Suprapubic skin (tissue), 4 donors: ENCODE data around the gene PTCHD1. TPM values are rescaled to one million over a fixed set of nuclear protein-coding genes. Genes with fewer than 3 reads are reported as not detected.

Source experiments
- DNase-seq, 2 donors: peaks; one replicate each; pipeline ENCODE4 v3.0.0-alpha.2; 2019; ENCODE audit warnings: low spot score in 2 of 2
- H3K27ac ChIP-seq: fragments of 200-600 bp; sonication (generic); one replicate; pipeline ENCODE4 v1.5.1; 2019
- H3K27me3 ChIP-seq: fragments of 200-600 bp; sonication (generic); one replicate; pipeline ENCODE4 v1.5.1; 2019
- H3K36me3 ChIP-seq: fragments of 200-600 bp; sonication (generic); one replicate; pipeline ENCODE4 v1.5.1; 2019
- H3K4me1 ChIP-seq: fragments of 200-600 bp; sonication (generic); one replicate; pipeline ENCODE4 v1.5.1; 2019
- H3K4me3 ChIP-seq: fragments of 200-600 bp; sonication (generic); one replicate; pipeline ENCODE4 v1.5.1; 2019; ENCODE audit warnings: mild to moderate bottlenecking
- H3K9me3 ChIP-seq: fragments of 200-600 bp; sonication (generic); one replicate; pipeline ENCODE4 v1.5.1; 2019
- CTCF ChIP-seq, 2 donors: fragments of 200-600 bp in 1 of 2; fragments of 450-650 bp in 1 of 2; sonication (generic) in 1 of 2; IDR thresholded peaks; one replicate each; pipeline ENCODE4 v1.5.1; 2016 to 2019; ENCODE audit warnings: antibody characterized with exemption in 2 of 2, mild to moderate bottlenecking in 1 of 2, moderate library complexity in 1 of 2
- EP300 ChIP-seq: sonication (generic); formaldehyde crosslinking; IDR thresholded peaks from one replicate; pipeline ENCODE4 v1.6.1; 2017; ENCODE audit warnings: antibody characterized with exemption
- POLR2A ChIP-seq, 2 donors: fragments of 450-650 bp; IDR thresholded peaks; one replicate each; pipeline ENCODE4 v1.6.1; 2017; ENCODE audit warnings: antibody characterized with exemption in 2 of 2, mild to moderate bottlenecking in 2 of 2, moderate library complexity in 2 of 2
- POLR2AphosphoS5 ChIP-seq, 3 donors: sonication (generic); formaldehyde crosslinking; IDR thresholded peaks; one replicate each; pipeline ENCODE4 v1.6.1; 2017; ENCODE audit warnings: antibody characterized with exemption in 3 of 3
- WGBS: methylation state at CpG from one replicate; pipeline ENCODE4 v1.1.5; 2018; 5-methylcytosine and 5-hydroxymethylcytosine counted together
- total RNA-seq, 4 donors: library from RNA; depleted of rRNA; stranded (reverse); fragments of >200 nt; gene quantifications; one replicate each; pipeline ENCODE4 v1.1.0, GENCODE V29; 2016

The PTCHD1 gene
- total RNA-seq, 4 donors from 2014 or later: 0.13 to 0.32 (median 0.26) TPM; not detected in 1

DNA sequence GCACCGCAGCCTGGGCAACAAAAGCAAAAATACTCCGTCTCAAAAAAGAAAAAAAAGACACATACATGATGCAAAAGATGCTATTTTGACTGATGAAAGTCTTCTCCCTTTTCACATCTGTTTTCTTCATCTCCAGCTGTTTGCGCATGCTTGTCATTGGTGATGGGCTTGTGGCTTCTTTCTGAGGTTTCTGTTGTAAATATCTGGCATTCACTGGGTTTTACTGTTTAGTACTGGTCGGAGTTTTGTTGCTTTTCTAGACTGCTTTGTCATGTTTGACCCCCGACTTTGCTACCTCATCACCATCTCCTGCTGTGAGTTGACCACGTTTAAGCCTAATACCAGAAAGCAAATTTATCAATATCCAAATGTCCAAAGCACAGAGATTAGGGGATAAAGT is 34.4 kb downstream of the PTCHD1 start:
- H3K27ac ChIP-seq: no peak overlapping the region
- no peaks in the 10 kb centered on the region for H3K9me3 ChIP-seq
- TF ChIP-seq POLR2A (IDR thresholded peaks at IDR 0.05): no peak
- TF ChIP-seq POLR2AphosphoS5 (IDR thresholded peaks at IDR 0.05): no peak
- TF ChIP-seq EP300: no peak
- TF ChIP-seq CTCF (IDR thresholded peaks at IDR 0.05): no peak
- H3K36me3 ChIP-seq: no peaks in the 10 kb centered on the region
- H3K4me1 ChIP-seq: no peaks in the 10 kb centered on the region
- H3K27me3 ChIP-seq: no peaks in the 10 kb centered on the region
- 77% methylated on average over 6 of the region's 6 CpGs for WGBS
- DNase-seq: no peak
- H3K4me3 ChIP-seq: no peak overlapping the region

DNA sequence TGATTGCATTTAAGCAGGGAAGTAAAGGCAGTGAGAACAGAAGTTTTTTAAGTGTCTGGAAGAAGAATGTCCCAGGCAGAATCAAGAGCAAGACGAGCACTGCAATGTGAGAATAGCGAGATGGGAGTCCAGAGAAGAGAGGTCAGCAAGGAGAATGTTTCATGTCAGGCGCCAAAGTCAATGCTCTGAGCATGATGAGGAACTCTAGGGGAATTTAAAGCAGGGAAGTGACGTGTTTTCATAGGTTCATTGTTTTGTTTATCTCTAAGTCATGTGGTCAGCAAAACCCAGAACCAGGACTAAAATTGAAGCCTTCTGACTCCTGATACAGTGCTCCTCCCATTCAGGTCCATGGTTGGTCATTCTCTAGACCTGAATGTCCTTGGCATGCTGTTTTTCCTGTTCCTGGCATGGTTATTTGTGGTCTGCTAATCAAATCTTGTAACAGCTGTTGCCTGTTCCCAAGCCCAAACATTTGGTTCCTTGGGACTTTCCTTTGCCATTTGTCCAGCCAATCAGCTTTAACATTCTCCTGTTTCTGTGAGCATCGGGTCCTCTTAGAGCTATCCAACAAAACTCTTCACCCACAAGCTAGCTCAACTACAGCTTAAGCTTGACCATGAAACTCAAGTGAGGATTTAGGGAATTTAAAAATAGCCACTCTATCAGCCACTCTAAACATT is 37.7 kb downstream of the PTCHD1 start:
- Histone ChIP-seq H3K27ac (no peak overlapping the region), H3K27me3 (no peaks in the 10 kb centered on the region), H3K36me3 (no peaks in the 10 kb centered on the region), H3K4me3 (no peak overlapping the region), H3K9me3 (no peaks in the 10 kb centered on the region), H3K4me1 (no peaks in the 10 kb centered on the region)
- TF ChIP-seq POLR2AphosphoS5 (IDR thresholded peaks at IDR 0.05): no peak
- 67% methylated on average over 5 of the region's 5 CpGs for WGBS
- no peak for DNase-seq

- TF ChIP-seq CTCF (IDR thresholded peaks at IDR 0.05) (no peak), POLR2A (IDR thresholded peaks at IDR 0.05) (no peak), POLR2AphosphoS5 (IDR thresholded peaks at IDR 0.05) (no peak), EP300 (no peak)
- no peaks in the 10 kb centered on the region for H3K4me1 ChIP-seq
- no peak overlapping the region for H3K27ac ChIP-seq
- WGBS: 47% methylated on average over 5 of the region's 5 CpGs
- no peaks in the 10 kb centered on the region for H3K27me3 ChIP-seq
- no peak for DNase-seq
- H3K36me3 ChIP-seq: no peaks in the 10 kb centered on the region
- H3K9me3 ChIP-seq: no peaks in the 10 kb centered on the region
- H3K4me3 ChIP-seq: no peak overlapping the region
Observed at GRCh38 chrX:23373129-23373804, 38.6 kb downstream of the PTCHD1 start.

DNA sequence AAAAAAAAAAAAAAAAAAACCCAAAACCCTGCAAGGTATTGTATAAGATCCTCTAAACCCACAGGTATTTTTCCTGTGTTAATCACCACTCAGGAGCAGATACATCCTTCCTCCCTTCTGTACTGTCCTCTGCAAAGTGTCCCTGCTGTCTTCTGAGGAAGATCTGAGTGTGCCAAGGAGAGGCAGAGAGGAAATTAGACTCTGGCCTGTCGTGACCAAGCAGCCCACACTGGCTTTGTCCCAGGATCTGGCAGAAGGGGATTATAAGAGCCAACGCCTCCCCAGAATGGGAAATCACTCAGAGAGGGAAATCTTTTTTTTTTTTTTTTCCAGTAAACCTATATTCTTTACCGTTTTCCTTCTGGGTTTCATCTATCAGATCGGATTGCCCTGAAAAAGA is 39.6 kb downstream of the PTCHD1 start:
- Histone ChIP-seq H3K4me1 (no peaks in the 10 kb centered on the region), H3K36me3 (no peaks in the 10 kb centered on the region), H3K27ac (no peak overlapping the region), H3K4me3 (no peak overlapping the region), H3K27me3 (no peaks in the 10 kb centered on the region), H3K9me3 (no peaks in the 10 kb centered on the region)
- DNase-seq: no peak
- TF ChIP-seq POLR2A (IDR thresholded peaks at IDR 0.05) (no peak), POLR2AphosphoS5 (IDR thresholded peaks at IDR 0.05) (no peak), EP300 (no peak)
- WGBS: 40% methylated on average over 4 of the region's 4 CpGs

- Histone ChIP-seq H3K4me3 (no peak overlapping the region), H3K27ac (no peak overlapping the region), H3K27me3 (no peaks in the 10 kb centered on the region), H3K9me3 (no peaks in the 10 kb centered on the region), H3K36me3 (no peaks in the 10 kb centered on the region), H3K4me1 (no peaks in the 10 kb centered on the region)
- no peak for DNase-seq
- WGBS: 77% methylated on average over 3 of the region's 3 CpGs
- no peak for TF ChIP-seq EP300
- TF ChIP-seq POLR2AphosphoS5 (IDR thresholded peaks at IDR 0.05): no peak
- TF ChIP-seq CTCF (IDR thresholded peaks at IDR 0.05): no peak
- no peak for TF ChIP-seq POLR2A (IDR thresholded peaks at IDR 0.05)
Observed at GRCh38 chrX:23376581-23376980, 41.9 kb downstream of the PTCHD1 start.

DNA sequence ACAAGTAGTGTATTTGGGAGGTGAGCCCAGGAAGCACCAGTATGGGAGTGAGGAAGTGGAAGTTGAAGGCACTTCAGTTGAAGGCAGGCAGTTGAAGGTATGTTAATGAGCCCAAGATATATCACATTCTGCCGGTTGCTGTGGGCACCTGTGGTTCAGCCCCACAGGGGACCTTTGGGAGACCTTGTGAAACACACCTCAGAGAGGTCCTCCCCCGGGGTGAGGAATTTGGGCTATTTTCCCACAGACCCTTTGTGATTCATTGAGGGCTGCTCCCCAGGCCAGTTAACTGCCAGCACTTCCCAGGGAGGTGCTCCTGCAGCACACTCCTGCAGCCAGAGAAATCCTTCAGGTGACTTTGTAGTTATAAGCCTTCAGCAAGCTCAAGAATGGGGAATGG is 45.9 kb downstream of the PTCHD1 start:
- no peak for TF ChIP-seq POLR2A (IDR thresholded peaks at IDR 0.05)
- Histone ChIP-seq H3K27ac (no peak overlapping the region), H3K4me1 (no peaks in the 10 kb centered on the region), H3K4me3 (no peak overlapping the region), H3K36me3 (no peaks in the 10 kb centered on the region), H3K27me3 (no peaks in the 10 kb centered on the region), H3K9me3 (no peaks in the 10 kb centered on the region)
- 68% methylated on average over 2 of the region's 2 CpGs for WGBS
- no peak for DNase-seq
